Endothelial cell of umbilical vein (primary cell): ENCODE data around the gene PKMYT1.

ENCODE experiments used
- EZH2 ChIP-seq: IDR thresholded peaks from 2 replicates; pipeline ENCODE4 v1.6.1; 2012; ENCODE audit warnings: borderline replicate concordance, low read depth, mild to moderate bottlenecking, moderate library complexity, low read length, inconsistent platforms; ENCODE audit not compliant: severe bottlenecking
- POLR2A ChIP-seq: IDR thresholded peaks from 2 replicates; pipeline ENCODE4 v1.6.1; 2012; ENCODE audit warnings: low read depth, mild to moderate bottlenecking, control low read depth, low read length
- POLR2AphosphoS5 ChIP-seq: IDR thresholded peaks from 2 replicates; pipeline ENCODE4 v1.6.1; 2012; ENCODE audit warnings: low read depth, mild to moderate bottlenecking, control low read depth, low read length, moderate library complexity; ENCODE audit not compliant: insufficient read depth
- TF ChIP-seq, protein P1 (sequence below), 2 donors: IDR thresholded peaks; 1 replicate in 1 of 2; 2 replicates in 1 of 2; pipeline ENCODE4 v1.5.1; 2011; ENCODE audit warnings: low read length in 2 of 2, mild to moderate bottlenecking in 2 of 2, moderate library complexity in 2 of 2, control low read depth in 1 of 2, inconsistent platforms in 1 of 2, low read depth in 1 of 2; ENCODE audit not compliant: insufficient read depth in 1 of 2; ENCODE audit errors: extremely low read depth in 1 of 2

DNA sequence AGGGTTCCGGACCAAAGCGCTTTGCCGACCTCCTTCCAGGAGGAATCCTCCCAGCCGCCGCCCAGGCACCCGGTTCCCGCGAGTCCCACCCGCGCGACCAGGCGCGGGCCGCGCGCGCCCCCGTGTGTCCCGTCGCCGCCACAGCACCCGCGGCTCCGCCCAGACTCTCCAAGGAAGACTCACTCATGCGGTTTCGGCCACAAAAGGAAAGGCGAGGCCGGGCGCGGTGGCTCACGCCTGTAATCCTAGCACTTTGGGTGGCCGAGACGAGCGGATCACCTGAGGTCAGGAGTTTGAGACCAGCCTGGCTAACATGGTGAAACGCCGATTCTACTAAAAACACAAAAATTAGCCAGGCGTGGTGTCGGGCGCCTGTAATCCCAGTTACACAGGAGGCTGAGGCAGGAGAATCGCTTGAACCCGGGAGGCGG, 3.5 kb upstream of the PKMYT1 start:
- TF ChIP-seq POLR2A (no peak), EZH2 (no peak), POLR2AphosphoS5 (peak; percentile 74)
- TF ChIP-seq, protein P1, sequence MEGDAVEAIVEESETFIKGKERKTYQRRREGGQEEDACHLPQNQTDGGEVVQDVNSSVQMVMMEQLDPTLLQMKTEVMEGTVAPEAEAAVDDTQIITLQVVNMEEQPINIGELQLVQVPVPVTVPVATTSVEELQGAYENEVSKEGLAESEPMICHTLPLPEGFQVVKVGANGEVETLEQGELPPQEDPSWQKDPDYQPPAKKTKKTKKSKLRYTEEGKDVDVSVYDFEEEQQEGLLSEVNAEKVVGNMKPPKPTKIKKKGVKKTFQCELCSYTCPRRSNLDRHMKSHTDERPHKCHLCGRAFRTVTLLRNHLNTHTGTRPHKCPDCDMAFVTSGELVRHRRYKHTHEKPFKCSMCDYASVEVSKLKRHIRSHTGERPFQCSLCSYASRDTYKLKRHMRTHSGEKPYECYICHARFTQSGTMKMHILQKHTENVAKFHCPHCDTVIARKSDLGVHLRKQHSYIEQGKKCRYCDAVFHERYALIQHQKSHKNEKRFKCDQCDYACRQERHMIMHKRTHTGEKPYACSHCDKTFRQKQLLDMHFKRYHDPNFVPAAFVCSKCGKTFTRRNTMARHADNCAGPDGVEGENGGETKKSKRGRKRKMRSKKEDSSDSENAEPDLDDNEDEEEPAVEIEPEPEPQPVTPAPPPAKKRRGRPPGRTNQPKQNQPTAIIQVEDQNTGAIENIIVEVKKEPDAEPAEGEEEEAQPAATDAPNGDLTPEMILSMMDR (IDR thresholded peaks at IDR 0.05; ENCODE audit: extremely low read depth in 1 of 2, insufficient read depth in 1 of 2, low read depth in 1 of 2, low read length in 2 of 2): peak; percentile 81 to 91
